ENCODE measurements around the gene POU2F3. TPM values are rescaled to one million over a fixed set of nuclear protein-coding genes. Genes with fewer than 3 reads are reported as not detected.

The POU2F3 gene
- total and polyA plus RNA-seq, 2 of the 13 experiments (the other 11 are each of a cell fraction or from before 2014, with no cell fraction given), result not detected

DNA sequence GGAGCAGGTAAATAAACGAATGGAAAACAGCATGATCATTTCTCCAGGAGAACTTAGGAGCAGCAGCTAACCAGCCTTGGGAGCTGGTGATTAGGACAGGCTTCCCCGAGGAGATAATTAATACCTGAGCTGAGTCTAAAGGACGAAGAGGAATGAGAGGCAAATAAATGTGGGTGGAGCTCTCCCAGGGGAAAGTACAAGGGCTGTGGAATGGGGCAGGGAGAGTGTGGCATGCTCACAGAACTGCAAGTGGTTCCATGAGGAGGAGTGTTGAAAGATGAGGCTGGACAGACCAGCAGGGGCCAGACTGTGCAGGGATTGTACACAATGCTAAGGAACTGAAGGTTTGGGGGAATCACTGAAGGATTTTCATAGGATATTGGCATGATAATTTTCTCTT, 70.9 kb downstream of the POU2F3 start:
- Histone ChIP-seq H3K9ac (ENCODE audit: insufficient read depth, low read depth, low read length) (no peak overlapping the region), H2AFZ (ENCODE audit: low read length) (no peak overlapping the region), H4K20me1 (ENCODE audit: insufficient read depth, low read length) (no peaks in the 10 kb centered on the region), H3K4me1 (ENCODE audit: insufficient read depth, low read length) (peaks cover 5% of the 10 kb centered on the region; the same call in 1 of the 2 replicates), H3K27me3 (ENCODE audit: control insufficient read depth in 1 of 2, insufficient read depth in 2 of 2, low read length in 2 of 2) (peaks cover 1 to 33% of the 10 kb centered on the region in 2 experiments; a peak in 3 of 5 replicates), H3K9me3 (ENCODE audit: low read length) (no peaks in the 10 kb centered on the region), H3K4me2 (ENCODE audit: low read depth, low read length) (no peak overlapping the region), H3K79me2 (ENCODE audit: insufficient read depth, low read length) (no peaks in the 10 kb centered on the region), H3K4me3 (replicated peaks in 1 of 3; ENCODE audit: insufficient read depth in 1 of 3, low read depth in 2 of 3, low read length in 3 of 3) (no peak overlapping the region), H3K27ac (ENCODE audit: extremely low read length, insufficient read depth, low read length) (no peak overlapping the region), H3K36me3 (replicated peaks in 1 of 2; ENCODE audit: control insufficient read depth in 1 of 2, insufficient read depth in 2 of 2, low read length in 2 of 2) (no peaks in the 10 kb centered on the region)
- no peak for ATAC-seq
- FAIRE-seq, result no peak
- no peak for DNase-seq (ENCODE audit: low spot score)
- ChIA-PET POLR2A (no interaction called here), CTCF (ENCODE audit: low intra/inter-chr PET ratio, low total read pairs) (no interaction called here)
- WGBS (ENCODE audit: low lambda C conversion rate), result 0% methylated on average over 3 of the region's 3 CpGs
- BruUV-seq (replicated peaks), result no TSS peak
- intact Hi-C loops (cut with micrococcal nuclease; ENCODE audit: unreplicated experiment), result no loop called here
- in situ Hi-C loops (cut with HindIII; ENCODE audit: extremely low pct_ligation_motif_present, low pct_unique_long_range_greater_than_20kb), result no loop called here
- TF ChIP-seq, protein P1, sequence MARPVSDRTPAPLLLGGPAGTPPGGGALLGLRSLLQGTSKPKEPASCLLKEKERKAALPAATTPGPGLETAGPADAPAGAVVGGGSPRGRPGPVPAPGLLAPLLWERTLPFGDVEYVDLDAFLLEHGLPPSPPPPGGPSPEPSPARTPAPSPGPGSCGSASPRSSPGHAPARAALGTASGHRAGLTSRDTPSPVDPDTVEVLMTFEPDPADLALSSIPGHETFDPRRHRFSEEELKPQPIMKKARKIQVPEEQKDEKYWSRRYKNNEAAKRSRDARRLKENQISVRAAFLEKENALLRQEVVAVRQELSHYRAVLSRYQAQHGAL (CRISPR knock-in tag; IDR thresholded peaks at IDR 0.05; ENCODE audit: not compliant biosample characterization), result no peak
- TF ChIP-seq, protein P2, sequence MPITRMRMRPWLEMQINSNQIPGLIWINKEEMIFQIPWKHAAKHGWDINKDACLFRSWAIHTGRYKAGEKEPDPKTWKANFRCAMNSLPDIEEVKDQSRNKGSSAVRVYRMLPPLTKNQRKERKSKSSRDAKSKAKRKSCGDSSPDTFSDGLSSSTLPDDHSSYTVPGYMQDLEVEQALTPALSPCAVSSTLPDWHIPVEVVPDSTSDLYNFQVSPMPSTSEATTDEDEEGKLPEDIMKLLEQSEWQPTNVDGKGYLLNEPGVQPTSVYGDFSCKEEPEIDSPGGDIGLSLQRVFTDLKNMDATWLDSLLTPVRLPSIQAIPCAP (CRISPR knock-in tag; IDR thresholded peaks at IDR 0.05; ENCODE audit: low read depth), result no peak
- TF ChIP-seq ATAD3A (CRISPR knock-in tag; IDR thresholded peaks at IDR 0.05) (no peak), HNRNPLL (IDR thresholded peaks at IDR 0.05; ENCODE audit: low read depth, low read length, poor library complexity, severe bottlenecking) (no peak), IKZF4 (CRISPR knock-in tag; IDR thresholded peaks at IDR 0.05; ENCODE audit: borderline replicate concordance, low read depth, not compliant biosample characterization) (no peak), MXI1 (IDR thresholded peaks at IDR 0.05; ENCODE audit: borderline replicate concordance, low read depth, low read length) (no peak), DMAP1 (CRISPR knock-in tag; IDR thresholded peaks at IDR 0.05) (no peak)
- TF ChIP-seq, protein P3, sequence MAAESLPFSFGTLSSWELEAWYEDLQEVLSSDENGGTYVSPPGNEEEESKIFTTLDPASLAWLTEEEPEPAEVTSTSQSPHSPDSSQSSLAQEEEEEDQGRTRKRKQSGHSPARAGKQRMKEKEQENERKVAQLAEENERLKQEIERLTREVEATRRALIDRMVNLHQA (CRISPR knock-in tag; IDR thresholded peaks at IDR 0.05), result no peak
